Hepatocyte (in vitro differentiated cells): Measurements from ENCODE around the gene C19orf25. TPM values are rescaled to one million over a fixed set of nuclear protein-coding genes. Genes with fewer than 3 reads are reported as not detected.

Experiments used
- DNase-seq: peaks from one replicate; pipeline ENCODE4 v3.0.0-alpha.2; 2016; ENCODE audit warnings: low spot score
- H2AFZ ChIP-seq: fragments of 200-600 bp; sonication (generic); 2 replicates; pipeline ENCODE4 v1.6.0; 2016; ENCODE audit warnings: antibody characterized with exemption, mild to moderate bottlenecking
- H3K27ac ChIP-seq: fragments of 200-600 bp; sonication (generic); 2 replicates; pipeline ENCODE4 v1.5.1; 2016; ENCODE audit warnings: mild to moderate bottlenecking
- H3K27me3 ChIP-seq: fragments of 200-600 bp; sonication (generic); 2 replicates; pipeline ENCODE4 v1.6.1; 2016
- H3K36me3 ChIP-seq: fragments of 200-600 bp; sonication (generic); replicated peaks from 2 replicates; pipeline ENCODE4 v1.5.1; 2016; ENCODE audit warnings: low read depth; ENCODE audit not compliant: insufficient read depth
- H3K4me1 ChIP-seq: fragments of 200-600 bp; sonication (generic); 2 replicates; pipeline ENCODE4 v1.5.1; 2016; ENCODE audit warnings: mild to moderate bottlenecking, moderate library complexity; ENCODE audit not compliant: insufficient read depth
- H3K4me2 ChIP-seq: fragments of 200-600 bp; sonication (generic); 2 replicates; pipeline ENCODE4 v1.6.0; 2016
- H3K4me3 ChIP-seq: fragments of 200-600 bp; sonication (generic); 2 replicates; pipeline ENCODE4 v1.5.1; 2016; ENCODE audit warnings: mild to moderate bottlenecking
- H3K79me2 ChIP-seq: fragments of 200-600 bp; sonication (generic); 2 replicates; pipeline ENCODE4 v1.6.0; 2017; ENCODE audit warnings: mild to moderate bottlenecking
- H3K9me2 ChIP-seq: fragments of 200-600 bp; sonication (generic); replicated peaks from 2 replicates; pipeline ENCODE4 v1.6.0; 2017; ENCODE audit warnings: mild to moderate bottlenecking; ENCODE audit not compliant: insufficient read depth
- H3K9me3 ChIP-seq: fragments of 200-600 bp; sonication (generic); 2 replicates; pipeline ENCODE4 v1.5.1; 2016; ENCODE audit warnings: low read depth, mild to moderate bottlenecking
- H4K20me1 ChIP-seq: fragments of 200-600 bp; sonication (generic); 2 replicates; pipeline ENCODE4 v1.6.0; 2016; ENCODE audit warnings: mild to moderate bottlenecking; ENCODE audit not compliant: insufficient read depth, poor library complexity, severe bottlenecking
- EZH2 ChIP-seq: fragments of 200-600 bp; sonication (generic); IDR thresholded peaks from 2 replicates; pipeline ENCODE4 v1.6.1; 2016; ENCODE audit warnings: antibody characterized with exemption, mild to moderate bottlenecking, borderline replicate concordance
- EZH2phosphoT487 ChIP-seq: fragments of 200-600 bp; sonication (generic); IDR thresholded peaks from one replicate; pipeline ENCODE4 v1.6.1; 2018; ENCODE audit warnings: antibody characterized with exemption, mild to moderate bottlenecking, low read depth, moderate library complexity; ENCODE audit not compliant: unreplicated experiment, severe bottlenecking
- WGBS: methylation state at CpG from one replicate; pipeline ENCODE4 v1.1.6; 2016; ENCODE audit warnings: low lambda C conversion rate; ENCODE audit errors: missing lambda C conversion rate; 5-methylcytosine and 5-hydroxymethylcytosine counted together
- polyA plus RNA-seq: library from polyadenylated mRNA; unstranded; fragments of >200 nt; fragmentation: Nextera tagmentation; extraction: Ambion mirVana; gene quantifications from 2 replicates; pipeline ENCODE4 v1.2.1, GENCODE V29; 2016
- total RNA-seq: library from RNA; depleted of rRNA; stranded (reverse); fragments of >200 nt; gene quantifications from 2 replicates; pipeline ENCODE4 v1.2.3, GENCODE V29; 2014
- TF ChIP-seq, protein P1 (sequence below): fragments of 200-600 bp; sonication (generic); IDR thresholded peaks from 2 replicates; pipeline ENCODE4 v1.5.1; 2016; ENCODE audit warnings: antibody characterized with exemption, mild to moderate bottlenecking; ENCODE audit not compliant: poor library complexity

C19orf25 gene
- total and polyA plus RNA-seq, 2 experiments from 2014 or later: 36.3 to 43.6 TPM

DNA sequence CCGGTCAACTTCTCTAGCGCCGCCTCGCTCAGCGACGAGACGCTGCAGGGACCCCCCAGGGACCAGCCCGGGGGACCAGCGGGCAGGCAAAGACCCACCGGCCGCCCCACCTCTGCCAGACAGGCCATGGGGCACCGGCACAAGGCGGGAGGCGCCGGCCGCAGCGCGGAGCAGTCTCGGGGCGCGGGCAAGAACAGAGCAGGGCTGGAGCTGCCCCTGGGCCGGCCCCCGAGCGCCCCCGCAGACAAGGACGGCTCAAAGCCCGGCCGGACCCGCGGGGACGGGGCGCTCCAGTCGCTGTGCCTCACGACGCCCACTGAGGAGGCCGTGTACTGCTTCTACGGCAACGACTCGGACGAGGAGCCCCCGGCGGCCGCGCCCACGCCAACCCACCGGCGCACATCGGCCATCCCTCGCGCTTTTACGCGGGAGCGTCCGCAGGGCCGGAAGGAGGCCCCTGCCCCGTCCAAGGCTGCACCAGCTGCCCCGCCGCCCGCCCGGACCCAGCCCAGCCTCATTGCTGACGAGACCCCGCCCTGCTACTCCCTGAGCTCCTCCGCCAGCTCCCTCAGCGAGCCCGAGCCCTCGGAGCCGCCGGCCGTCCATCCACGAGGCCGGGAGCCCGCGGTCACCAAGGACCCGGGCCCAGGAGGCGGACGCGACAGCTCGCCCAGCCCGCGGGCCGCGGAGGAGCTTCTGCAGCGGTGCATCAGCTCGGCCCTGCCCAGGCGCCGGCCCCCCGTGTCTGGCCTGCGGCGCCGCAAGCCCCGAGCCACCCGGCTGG is 11.3 kb downstream of the C19orf25 start:
- Histone ChIP-seq H3K27ac (no peak overlapping the region), H3K4me3 (no peak overlapping the region), H3K27me3 (peaks cover 70% of the 10 kb centered on the region), H3K4me1 (peaks cover 42% of the 10 kb centered on the region), H4K20me1 (peaks cover 73% of the 10 kb centered on the region), H3K9me2 (no peaks in the 10 kb centered on the region), H3K36me3 (no peaks in the 10 kb centered on the region), H2AFZ (no peak overlapping the region), H3K4me2 (peak overlapping the region; percentile 66), H3K9me3 (no peaks in the 10 kb centered on the region), H3K79me2 (no peaks in the 10 kb centered on the region)
- TF ChIP-seq, protein P1, sequence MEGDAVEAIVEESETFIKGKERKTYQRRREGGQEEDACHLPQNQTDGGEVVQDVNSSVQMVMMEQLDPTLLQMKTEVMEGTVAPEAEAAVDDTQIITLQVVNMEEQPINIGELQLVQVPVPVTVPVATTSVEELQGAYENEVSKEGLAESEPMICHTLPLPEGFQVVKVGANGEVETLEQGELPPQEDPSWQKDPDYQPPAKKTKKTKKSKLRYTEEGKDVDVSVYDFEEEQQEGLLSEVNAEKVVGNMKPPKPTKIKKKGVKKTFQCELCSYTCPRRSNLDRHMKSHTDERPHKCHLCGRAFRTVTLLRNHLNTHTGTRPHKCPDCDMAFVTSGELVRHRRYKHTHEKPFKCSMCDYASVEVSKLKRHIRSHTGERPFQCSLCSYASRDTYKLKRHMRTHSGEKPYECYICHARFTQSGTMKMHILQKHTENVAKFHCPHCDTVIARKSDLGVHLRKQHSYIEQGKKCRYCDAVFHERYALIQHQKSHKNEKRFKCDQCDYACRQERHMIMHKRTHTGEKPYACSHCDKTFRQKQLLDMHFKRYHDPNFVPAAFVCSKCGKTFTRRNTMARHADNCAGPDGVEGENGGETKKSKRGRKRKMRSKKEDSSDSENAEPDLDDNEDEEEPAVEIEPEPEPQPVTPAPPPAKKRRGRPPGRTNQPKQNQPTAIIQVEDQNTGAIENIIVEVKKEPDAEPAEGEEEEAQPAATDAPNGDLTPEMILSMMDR: no peak
- TF ChIP-seq EZH2phosphoT487 (peak; percentile 82), EZH2 (no peak)
- DNase-seq: no peak
- WGBS: 10% methylated on average over 80 of the region's 92 CpGs

GRCh38 chr19:1467215-1467489 is 11.9 kb downstream of the C19orf25 start:
- Histone ChIP-seq H3K9me2 (no peaks in the 10 kb centered on the region), H3K27ac (no peak overlapping the region), H2AFZ (no peak overlapping the region), H3K36me3 (no peaks in the 10 kb centered on the region), H3K9me3 (no peaks in the 10 kb centered on the region), H3K4me2 (peak overlapping the region; percentile 66), H3K79me2 (no peaks in the 10 kb centered on the region), H3K27me3 (peaks cover 65% of the 10 kb centered on the region), H3K4me3 (no peak overlapping the region), H3K4me1 (peaks cover 42% of the 10 kb centered on the region), H4K20me1 (peaks cover 68% of the 10 kb centered on the region)
- no peak for DNase-seq
- TF ChIP-seq EZH2phosphoT487: peak; percentile 42
- TF ChIP-seq EZH2: no peak
- TF ChIP-seq, protein P1: no peak
- 10% methylated on average over 22 of the region's 36 CpGs for WGBS

DNA sequence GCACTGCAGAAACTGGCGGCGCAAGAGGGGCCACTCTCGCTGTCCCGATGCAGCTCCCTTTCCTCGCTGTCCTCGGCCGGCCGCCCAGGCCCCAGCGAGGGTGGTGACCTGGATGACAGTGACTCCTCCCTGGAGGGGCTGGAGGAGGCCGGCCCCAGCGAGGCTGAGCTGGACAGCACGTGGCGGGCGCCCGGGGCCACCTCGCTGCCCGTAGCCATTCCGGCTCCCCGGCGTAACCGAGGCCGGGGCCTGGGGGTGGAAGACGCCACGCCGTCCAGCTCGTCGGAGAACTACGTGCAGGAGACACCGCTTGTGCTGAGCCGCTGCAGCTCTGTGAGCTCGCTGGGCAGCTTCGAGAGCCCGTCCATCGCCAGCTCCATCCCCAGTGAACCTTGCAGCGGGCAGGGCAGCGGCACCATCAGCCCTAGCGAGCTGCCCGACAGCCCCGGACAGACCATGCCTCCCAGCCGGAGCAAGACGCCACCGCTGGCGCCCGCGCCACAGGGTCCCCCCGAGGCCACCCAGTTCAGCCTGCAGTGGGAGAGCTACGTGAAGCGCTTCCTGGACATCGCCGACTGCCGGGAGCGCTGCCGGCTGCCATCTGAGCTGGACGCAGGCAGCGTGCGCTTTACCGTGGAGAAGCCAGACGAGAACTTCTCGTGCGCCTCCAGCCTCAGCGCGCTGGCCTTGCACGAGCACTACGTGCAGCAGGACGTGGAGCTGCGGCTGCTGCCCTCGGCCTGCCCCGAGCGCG is 12.4 kb downstream of the C19orf25 start:
- peaks cover 59% of the 10 kb centered on the region for H3K27me3 ChIP-seq
- H3K4me1 ChIP-seq: peaks cover 42% of the 10 kb centered on the region

More for the DNA sequence above, 12.4 kb downstream of the C19orf25 start:
- H3K9me2 ChIP-seq: no peaks in the 10 kb centered on the region
- TF ChIP-seq, protein P1: no peak
- TF ChIP-seq EZH2phosphoT487: peak; percentile 28
- peak; percentile 93 for TF ChIP-seq EZH2
- H4K20me1 ChIP-seq: peaks cover 63% of the 10 kb centered on the region
- DNase-seq: no peak
- H3K4me2 ChIP-seq: peak overlapping the region; percentile 66
- H3K36me3 ChIP-seq: no peaks in the 10 kb centered on the region
- no peak overlapping the region for H2AFZ ChIP-seq
- H3K27ac ChIP-seq: no peak overlapping the region
- 21% methylated on average over 68 of the region's 70 CpGs for WGBS
- H3K4me3 ChIP-seq: no peak overlapping the region
- H3K9me3 ChIP-seq: no peaks in the 10 kb centered on the region
- no peaks in the 10 kb centered on the region for H3K79me2 ChIP-seq
